ENCODE measurements around the gene RANBP3. TPM values are rescaled to one million over a fixed set of nuclear protein-coding genes. Genes with fewer than 3 reads are reported as not detected.

The RANBP3 gene
- total RNA-seq, 5 donors from 2014 or later (not counting 1 experiment from before 2014, with no cell fraction given), result 90.2 to 101 (median 98.3) TPM

DNA sequence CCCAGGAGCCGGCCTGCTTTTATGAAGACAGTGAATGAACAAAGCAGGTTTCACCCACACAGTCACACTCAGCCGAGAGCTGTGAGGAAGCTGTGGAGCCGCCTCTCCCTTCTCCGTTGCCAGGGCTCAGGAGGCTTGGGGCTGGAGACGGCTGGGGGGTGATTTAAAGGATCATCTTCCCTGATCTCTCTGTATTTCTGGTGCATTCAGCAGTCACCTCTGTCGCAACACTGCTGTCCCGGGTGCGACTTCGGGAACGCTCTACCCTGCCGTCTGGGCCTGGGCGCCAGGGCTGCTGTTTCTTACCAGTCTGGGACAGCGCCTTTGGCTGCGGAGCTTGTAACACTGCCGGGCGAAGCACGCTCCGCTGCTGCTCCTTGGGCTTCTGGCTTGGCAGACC, 45.8 kb downstream of the RANBP3 start:
- no peaks in the 10 kb centered on the region for H3K9me3 ChIP-seq
- ChIA-PET CTCF (no interaction called here), POLR2A (no interaction called here)
- H3K27ac ChIP-seq (ENCODE audit: low read length), result no peak overlapping the region
- ATAC-seq (replicated peaks in 1 of 4) (no peak), DNase-seq (no peak)
- peaks cover 38 to 92% of the 10 kb centered on the region in 2 donors for H3K36me3 ChIP-seq (ENCODE audit: control insufficient read depth in 2 of 2, extremely low read depth in 1 of 2, insufficient read depth in 1 of 2, low read length in 1 of 2)
- WGBS (ENCODE audit: insufficient coverage), result 99% methylated on average over 14 of the region's 18 CpGs
- Mint-ChIP-seq H3K27ac (no peak overlapping the region), H3K4me1 (peaks cover 0 to 20% (median 3%) of the 10 kb centered on the region in 3 donors), H3K27me3 (no peaks in the 10 kb centered on the region), H3K9me3 (no peaks in the 10 kb centered on the region), H3K4me3 (no peak overlapping the region), H3K36me3 (peaks cover 33% of the 10 kb centered on the region)
- no peaks in the 10 kb centered on the region for H3K4me1 ChIP-seq (ENCODE audit: control insufficient read depth in 1 of 2, extremely low read depth in 1 of 2, insufficient read depth in 2 of 2, low read length in 2 of 2)
- H3K27me3 ChIP-seq (replicated peaks in 1 of 2; ENCODE audit: control insufficient read depth in 2 of 2, extremely low read depth in 1 of 2, insufficient read depth in 2 of 2, low read length in 1 of 2), result no peaks in the 10 kb centered on the region
- no peak overlapping the region for H3K4me3 ChIP-seq (ENCODE audit: control insufficient read depth in 1 of 2, extremely low read depth in 1 of 2, low read length in 1 of 2)

DNA sequence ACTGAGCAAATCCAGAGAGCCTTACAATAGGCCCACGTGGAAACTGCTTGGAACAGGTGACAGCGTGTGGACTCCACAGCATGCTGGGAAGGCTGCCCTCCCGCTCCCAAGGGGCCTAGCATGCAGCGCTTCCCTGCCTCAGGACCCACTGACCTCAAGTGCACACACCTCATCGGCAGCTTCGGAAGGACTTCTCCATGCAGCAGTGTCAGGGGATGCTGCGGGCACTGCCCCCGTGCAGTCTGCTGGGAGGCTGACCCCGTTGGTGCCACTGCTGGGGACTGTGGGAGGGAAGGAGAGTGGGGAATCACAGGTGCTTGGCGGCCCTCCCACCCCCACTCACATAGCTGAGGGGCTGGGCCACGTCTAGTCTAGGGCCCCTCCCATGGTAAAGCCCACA, 46.7 kb downstream of the RANBP3 start:
- Histone ChIP-seq H3K27me3 (replicated peaks in 1 of 2; ENCODE audit: control insufficient read depth in 2 of 2, extremely low read depth in 1 of 2, insufficient read depth in 2 of 2, low read length in 1 of 2) (no peaks in the 10 kb centered on the region), H3K36me3 (ENCODE audit: control insufficient read depth in 2 of 2, extremely low read depth in 1 of 2, insufficient read depth in 1 of 2, low read length in 1 of 2) (peaks cover 40 to 96% of the 10 kb centered on the region in 2 donors), H3K4me1 (ENCODE audit: control insufficient read depth in 1 of 2, extremely low read depth in 1 of 2, insufficient read depth in 2 of 2, low read length in 2 of 2) (no peaks in the 10 kb centered on the region), H3K27ac (ENCODE audit: low read length) (no peak overlapping the region), H3K4me3 (ENCODE audit: control insufficient read depth in 1 of 2, extremely low read depth in 1 of 2, low read length in 1 of 2) (no peak overlapping the region), H3K9me3 (no peaks in the 10 kb centered on the region)
- ATAC-seq (replicated peaks in 1 of 4) (no peak), DNase-seq (no peak)
- H3K36me3 Mint-ChIP-seq, result peaks cover 34% of the 10 kb centered on the region
- ChIA-PET CTCF (no interaction called here), POLR2A (no interaction called here)
- no peaks in the 10 kb centered on the region for H3K9me3 Mint-ChIP-seq
- H3K4me1 Mint-ChIP-seq, result peaks cover 0 to 16% (median 0%) of the 10 kb centered on the region in 3 donors
- no peak overlapping the region for H3K27ac Mint-ChIP-seq
- 93% methylated on average over 4 of the region's 11 CpGs for WGBS (ENCODE audit: insufficient coverage)
- H3K4me3 Mint-ChIP-seq, result no peak overlapping the region
- H3K27me3 Mint-ChIP-seq, result no peaks in the 10 kb centered on the region

DNA sequence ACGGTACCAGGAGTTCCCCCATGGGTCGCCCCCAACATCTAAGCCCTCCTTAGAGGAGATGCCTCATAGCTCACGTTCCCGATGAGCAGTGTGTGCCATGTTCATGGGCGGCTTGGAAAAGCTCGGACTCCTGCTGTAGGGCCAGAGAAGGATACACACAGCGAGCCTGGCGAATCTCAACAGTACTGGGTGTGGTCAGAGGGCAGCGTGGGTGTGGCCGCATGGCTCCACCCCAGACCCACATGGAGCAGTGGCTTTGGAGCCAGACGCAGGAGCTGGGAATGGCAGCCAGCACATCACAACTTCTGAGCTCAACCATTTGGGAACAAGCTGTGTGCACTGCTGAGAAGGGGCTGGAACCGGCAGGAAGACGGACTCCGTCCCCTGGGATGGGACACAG, 48.3 kb downstream of the RANBP3 start:
- ATAC-seq (replicated peaks in 1 of 4), result no peak
- no peaks in the 10 kb centered on the region for H3K27me3 Mint-ChIP-seq
- POLR2A ChIA-PET, result no interaction called here
- no peaks in the 10 kb centered on the region for H3K4me1 ChIP-seq (ENCODE audit: control insufficient read depth in 1 of 2, extremely low read depth in 1 of 2, insufficient read depth in 2 of 2, low read length in 2 of 2)
- 97% methylated on average over 12 of the region's 14 CpGs for WGBS (ENCODE audit: insufficient coverage)
- peaks cover 50 to 98% of the 10 kb centered on the region in 2 donors for H3K36me3 ChIP-seq (ENCODE audit: control insufficient read depth in 2 of 2, extremely low read depth in 1 of 2, insufficient read depth in 1 of 2, low read length in 1 of 2)
- H3K4me3 ChIP-seq (ENCODE audit: control insufficient read depth in 1 of 2, extremely low read depth in 1 of 2, low read length in 1 of 2), result no peak overlapping the region
- H3K4me1 Mint-ChIP-seq, result peaks cover 0 to 4% (median 0%) of the 10 kb centered on the region in 3 donors
- no peaks in the 10 kb centered on the region for H3K27me3 ChIP-seq (replicated peaks in 1 of 2; ENCODE audit: control insufficient read depth in 2 of 2, extremely low read depth in 1 of 2, insufficient read depth in 2 of 2, low read length in 1 of 2)
- CTCF ChIA-PET, result no interaction called here
- H3K9me3 Mint-ChIP-seq, result no peaks in the 10 kb centered on the region
- no peaks in the 10 kb centered on the region for H3K9me3 ChIP-seq
- H3K4me3 Mint-ChIP-seq, result no peak overlapping the region
- H3K27ac ChIP-seq (ENCODE audit: low read length), result no peak overlapping the region
- H3K36me3 Mint-ChIP-seq, result peaks cover 35% of the 10 kb centered on the region
- no peak overlapping the region for H3K27ac Mint-ChIP-seq
- no peak for DNase-seq

DNA sequence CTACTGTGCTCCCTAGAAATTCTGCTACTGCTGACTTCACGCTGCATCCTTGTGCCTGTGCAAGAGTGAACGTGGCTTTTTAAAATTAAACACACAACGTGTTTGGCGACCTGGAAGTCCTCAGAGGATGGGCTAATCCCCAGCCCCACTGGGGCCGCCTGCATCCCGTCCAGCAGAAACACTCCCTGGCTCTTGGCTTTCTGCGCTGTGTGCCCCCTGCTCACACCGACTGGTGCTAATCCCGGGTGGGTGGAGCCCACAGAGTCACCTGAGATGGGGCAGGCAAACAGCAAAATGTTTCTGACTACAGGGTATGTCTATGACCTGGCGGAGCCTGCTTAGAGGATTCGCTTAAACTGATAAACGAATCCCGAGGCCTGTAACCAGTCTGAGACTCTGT, 48.8 kb downstream of the RANBP3 start:
- Mint-ChIP-seq H3K9me3 (no peaks in the 10 kb centered on the region), H3K36me3 (peaks cover 37% of the 10 kb centered on the region), H3K4me1 (peaks cover 0 to 4% (median 0%) of the 10 kb centered on the region in 3 donors), H3K27me3 (no peaks in the 10 kb centered on the region), H3K4me3 (no peak overlapping the region), H3K27ac (no peak overlapping the region)
- DNase-seq (no peak), ATAC-seq (replicated peaks in 1 of 4) (no peak)
- POLR2A ChIA-PET, result no interaction called here
- H3K4me1 ChIP-seq (ENCODE audit: control insufficient read depth in 1 of 2, extremely low read depth in 1 of 2, insufficient read depth in 2 of 2, low read length in 2 of 2), result no peaks in the 10 kb centered on the region
- no peaks in the 10 kb centered on the region for H3K27me3 ChIP-seq (replicated peaks in 1 of 2; ENCODE audit: control insufficient read depth in 2 of 2, extremely low read depth in 1 of 2, insufficient read depth in 2 of 2, low read length in 1 of 2)
- CTCF ChIA-PET, result no interaction called here
- H3K9me3 ChIP-seq, result no peaks in the 10 kb centered on the region
- H3K27ac ChIP-seq (ENCODE audit: low read length), result no peak overlapping the region
- WGBS (ENCODE audit: insufficient coverage), result 96% methylated on average over 9 of the region's 13 CpGs
- H3K4me3 ChIP-seq (ENCODE audit: control insufficient read depth in 1 of 2, extremely low read depth in 1 of 2, low read length in 1 of 2), result no peak overlapping the region
- H3K36me3 ChIP-seq (ENCODE audit: control insufficient read depth in 2 of 2, extremely low read depth in 1 of 2, insufficient read depth in 1 of 2, low read length in 1 of 2), result peaks cover 55 to 99% of the 10 kb centered on the region in 2 donors

DNA sequence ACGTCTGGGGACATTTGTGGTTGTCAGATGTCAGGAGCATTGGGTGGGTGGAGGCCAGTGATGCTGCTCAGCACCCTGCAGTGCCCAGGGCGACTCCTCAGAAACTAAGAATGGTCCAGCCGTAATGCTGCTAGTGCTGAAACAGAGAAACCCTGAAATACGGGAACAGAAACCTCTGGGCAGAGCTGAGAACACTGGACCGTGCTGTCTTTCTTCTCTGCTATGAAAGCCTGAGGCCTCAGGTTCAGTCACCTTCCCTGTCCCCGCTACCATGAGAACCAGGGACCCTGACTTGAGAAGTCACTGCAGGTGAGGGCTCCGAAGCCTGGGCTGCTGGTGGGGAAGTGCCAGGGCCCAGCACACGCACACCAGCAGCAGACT, 50.5 kb downstream of the RANBP3 start:
- Histone ChIP-seq H3K36me3 (ENCODE audit: control insufficient read depth in 2 of 2, extremely low read depth in 1 of 2, insufficient read depth in 1 of 2, low read length in 1 of 2) (peaks cover 57 to 97% of the 10 kb centered on the region in 2 donors), H3K9me3 (no peaks in the 10 kb centered on the region), H3K27me3 (replicated peaks in 1 of 2; ENCODE audit: control insufficient read depth in 2 of 2, extremely low read depth in 1 of 2, insufficient read depth in 2 of 2, low read length in 1 of 2) (no peaks in the 10 kb centered on the region), H3K4me1 (ENCODE audit: control insufficient read depth in 1 of 2, extremely low read depth in 1 of 2, insufficient read depth in 2 of 2, low read length in 2 of 2) (no peaks in the 10 kb centered on the region), H3K27ac (ENCODE audit: low read length) (no peak overlapping the region), H3K4me3 (ENCODE audit: control insufficient read depth in 1 of 2, extremely low read depth in 1 of 2, low read length in 1 of 2) (no peak overlapping the region)
- no peaks in the 10 kb centered on the region for H3K27me3 Mint-ChIP-seq
- ATAC-seq (replicated peaks in 1 of 4) (no peak), DNase-seq (no peak)
- H3K36me3 Mint-ChIP-seq, result peaks cover 43% of the 10 kb centered on the region
- WGBS (ENCODE audit: insufficient coverage), result 91% methylated on average over 8 of the region's 8 CpGs
- no peak overlapping the region for H3K27ac Mint-ChIP-seq
- no peaks in the 10 kb centered on the region for H3K4me1 Mint-ChIP-seq
- ChIA-PET CTCF (no interaction called here), POLR2A (no interaction called here)
- H3K4me3 Mint-ChIP-seq, result no peak overlapping the region
- H3K9me3 Mint-ChIP-seq, result no peaks in the 10 kb centered on the region

DNA sequence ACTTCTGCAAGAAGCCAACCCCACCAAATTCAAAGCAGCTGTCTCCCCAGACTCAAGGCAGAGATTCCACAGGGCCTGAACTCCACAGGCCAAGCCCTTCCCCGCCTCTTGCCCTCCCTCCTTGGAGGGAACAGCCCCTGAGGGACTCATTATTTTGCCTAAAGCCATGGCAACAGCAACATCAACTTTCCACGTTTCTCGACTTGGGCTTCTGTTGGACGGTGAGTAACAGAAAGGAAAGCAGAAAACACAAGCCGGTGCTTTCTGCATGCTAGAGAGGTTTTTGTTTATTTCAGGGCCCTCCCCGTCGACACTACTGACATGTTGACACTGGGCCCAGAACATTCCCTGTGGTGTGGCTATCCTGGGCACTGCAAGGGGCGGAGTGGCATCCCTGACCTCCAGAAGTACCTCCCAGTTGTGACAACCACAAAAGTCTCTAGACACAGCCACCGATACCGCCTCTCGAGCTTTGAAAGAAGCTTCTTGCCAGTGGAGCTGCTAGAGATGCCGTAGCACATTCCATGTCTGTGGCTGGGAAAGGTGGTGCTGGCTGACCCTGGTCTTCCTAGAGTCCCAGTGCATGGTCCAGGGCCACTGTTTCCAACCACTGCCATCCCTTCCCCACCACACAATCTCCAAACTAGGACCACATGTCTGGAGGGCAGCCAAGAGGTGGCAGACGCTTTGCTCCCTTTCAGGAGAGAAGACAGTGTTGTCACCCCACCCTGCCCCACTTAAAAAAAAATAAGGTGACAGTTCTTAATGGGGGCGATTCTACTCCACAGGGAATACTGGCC, 51.1 kb downstream of the RANBP3 start:
- no peak overlapping the region for H3K27ac Mint-ChIP-seq
- Histone ChIP-seq H3K36me3 (ENCODE audit: control insufficient read depth in 2 of 2, extremely low read depth in 1 of 2, insufficient read depth in 1 of 2, low read length in 1 of 2) (peaks cover 58 to 97% of the 10 kb centered on the region in 2 donors), H3K4me1 (ENCODE audit: control insufficient read depth in 1 of 2, extremely low read depth in 1 of 2, insufficient read depth in 2 of 2, low read length in 2 of 2) (no peaks in the 10 kb centered on the region), H3K27ac (ENCODE audit: low read length) (no peak overlapping the region), H3K9me3 (no peaks in the 10 kb centered on the region), H3K27me3 (replicated peaks in 1 of 2; ENCODE audit: control insufficient read depth in 2 of 2, extremely low read depth in 1 of 2, insufficient read depth in 2 of 2, low read length in 1 of 2) (no peaks in the 10 kb centered on the region), H3K4me3 (ENCODE audit: control insufficient read depth in 1 of 2, extremely low read depth in 1 of 2, low read length in 1 of 2) (no peak overlapping the region)
- ChIA-PET POLR2A (no interaction called here), CTCF (no interaction called here)
- ATAC-seq (replicated peaks in 1 of 4), result no peak
- no peak for DNase-seq
- H3K36me3 Mint-ChIP-seq, result peaks cover 49% of the 10 kb centered on the region
- H3K9me3 Mint-ChIP-seq, result no peaks in the 10 kb centered on the region
- H3K4me1 Mint-ChIP-seq, result no peaks in the 10 kb centered on the region
- H3K27me3 Mint-ChIP-seq, result no peaks in the 10 kb centered on the region
- no peak overlapping the region for H3K4me3 Mint-ChIP-seq
- WGBS (ENCODE audit: insufficient coverage), result 88% methylated on average over 4 of the region's 14 CpGs

Data from T-cell (primary cell).